Ureter (tissue), 1 donor: ENCODE data around the gene FHDC1. TPM values are rescaled to one million over a fixed set of nuclear protein-coding genes. Genes with fewer than 3 reads are reported as not detected.
"Not testable (repeated sequence)": the region's sequence is repeated elsewhere in the genome, so short reads cannot be mapped to it uniquely, and the experiment has no call there.

Experiments
- DNase-seq: peaks from one replicate; pipeline ENCODE4 v3.0.0-alpha.2; 2020; ENCODE audit warnings: low spot score
- total RNA-seq: library from RNA; stranded (reverse); gene quantifications from one replicate; pipeline ENCODE4 v1.2.4, GENCODE V29; 2023
- donor health status: DM: yes; HTN: yes; CAD: no.

The FHDC1 gene, protein sequence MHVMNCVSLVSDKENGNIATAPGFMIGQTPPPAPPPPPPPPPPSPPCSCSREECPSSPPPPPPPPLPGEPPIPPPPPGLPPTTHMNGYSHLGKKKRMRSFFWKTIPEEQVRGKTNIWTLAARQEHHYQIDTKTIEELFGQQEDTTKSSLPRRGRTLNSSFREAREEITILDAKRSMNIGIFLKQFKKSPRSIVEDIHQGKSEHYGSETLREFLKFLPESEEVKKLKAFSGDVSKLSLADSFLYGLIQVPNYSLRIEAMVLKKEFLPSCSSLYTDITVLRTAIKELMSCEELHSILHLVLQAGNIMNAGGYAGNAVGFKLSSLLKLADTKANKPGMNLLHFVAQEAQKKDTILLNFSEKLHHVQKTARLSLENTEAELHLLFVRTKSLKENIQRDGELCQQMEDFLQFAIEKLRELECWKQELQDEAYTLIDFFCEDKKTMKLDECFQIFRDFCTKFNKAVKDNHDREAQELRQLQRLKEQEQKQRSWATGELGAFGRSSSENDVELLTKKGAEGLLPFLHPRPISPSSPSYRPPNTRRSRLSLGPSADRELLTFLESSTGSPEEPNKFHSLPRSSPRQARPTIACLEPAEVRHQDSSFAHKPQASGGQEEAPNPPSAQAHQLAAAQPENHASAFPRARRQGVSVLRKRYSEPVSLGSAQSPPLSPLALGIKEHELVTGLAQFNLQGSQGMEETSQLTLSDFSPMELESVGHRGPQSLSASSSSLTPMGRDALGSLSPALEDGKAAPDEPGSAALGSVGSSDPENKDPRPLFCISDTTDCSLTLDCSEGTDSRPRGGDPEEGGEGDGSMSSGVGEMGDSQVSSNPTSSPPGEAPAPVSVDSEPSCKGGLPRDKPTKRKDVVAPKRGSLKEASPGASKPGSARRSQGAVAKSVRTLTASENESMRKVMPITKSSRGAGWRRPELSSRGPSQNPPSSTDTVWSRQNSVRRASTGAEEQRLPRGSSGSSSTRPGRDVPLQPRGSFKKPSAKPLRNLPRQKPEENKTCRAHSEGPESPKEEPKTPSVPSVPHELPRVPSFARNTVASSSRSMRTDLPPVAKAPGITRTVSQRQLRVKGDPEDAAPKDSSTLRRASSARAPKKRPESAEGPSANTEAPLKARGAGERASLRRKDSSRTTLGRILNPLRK
- 4.7 TPM for total RNA-seq

DNA sequence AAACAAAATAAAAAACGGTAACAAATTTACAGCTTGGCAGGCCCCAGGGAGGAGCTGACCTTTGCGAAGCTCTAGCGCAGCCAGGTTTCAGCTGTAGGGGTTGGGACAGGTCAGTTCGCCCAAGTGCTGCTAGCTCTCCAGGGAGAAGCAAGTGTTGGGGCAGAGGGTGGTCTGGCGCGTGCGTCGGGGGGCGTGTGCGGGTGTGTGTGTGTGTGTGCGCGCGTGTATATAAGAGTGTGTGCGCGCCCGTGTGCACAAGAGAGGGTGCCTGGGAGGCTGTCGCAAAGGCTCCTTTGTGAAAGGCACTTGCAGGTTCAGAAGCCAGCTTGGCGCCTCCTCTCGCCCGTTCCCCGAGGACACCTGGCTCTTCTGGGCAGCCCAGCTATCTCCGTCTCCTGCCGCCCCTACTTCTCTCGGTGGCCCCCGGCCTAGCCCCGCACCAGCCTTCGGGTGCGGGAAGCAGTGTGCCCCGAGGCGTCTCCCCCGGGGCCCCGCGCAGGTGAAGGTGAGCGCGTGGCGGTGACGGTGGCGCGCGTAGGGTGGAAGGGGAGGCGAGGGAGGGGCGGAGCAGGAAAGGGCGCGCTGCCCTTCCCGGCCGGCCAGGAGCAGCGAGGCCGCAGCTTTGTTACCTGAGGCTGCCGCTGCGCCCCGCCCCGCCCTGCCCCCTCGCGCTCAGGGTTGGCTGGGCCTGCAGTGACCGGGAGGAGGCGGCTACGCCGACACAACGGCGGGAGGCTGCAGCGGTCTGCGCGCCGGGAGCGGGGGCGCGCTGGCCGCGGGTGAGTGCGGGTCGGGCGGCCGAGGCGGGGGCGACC is at the start of gene FHDC1:
Gene FHDC1 (plus strand): TSS at position 693 of the 815 bp plus-strand sequence. CDS start 6,735 bp downstream, outside the sequence.
- DNase-seq = peak; percentile 70

DNA sequence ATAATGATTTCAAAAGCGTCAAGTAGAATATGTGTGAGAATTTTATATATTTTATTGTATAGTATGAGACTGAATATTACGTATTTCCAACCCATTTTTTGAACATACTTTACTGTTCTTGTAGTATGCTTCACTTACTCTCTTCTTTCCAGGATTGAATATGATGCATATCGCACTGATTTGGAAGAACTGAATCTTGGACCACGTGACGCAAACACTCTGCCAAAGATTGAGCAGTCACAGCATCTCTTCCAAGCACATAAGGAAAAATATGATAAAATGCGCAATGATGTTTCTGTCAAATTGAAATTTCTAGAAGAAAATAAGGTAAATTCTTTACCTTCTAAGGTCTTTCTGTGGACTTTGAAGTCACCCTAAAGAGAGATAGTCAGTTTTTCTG is 48.1 kb upstream of the FHDC1 start:
- DNase-seq = no peak

- DNase-seq = no peak
Observed at GRCh38 chr4:152892974-152893373, 43.1 kb upstream of the FHDC1 start.

DNA sequence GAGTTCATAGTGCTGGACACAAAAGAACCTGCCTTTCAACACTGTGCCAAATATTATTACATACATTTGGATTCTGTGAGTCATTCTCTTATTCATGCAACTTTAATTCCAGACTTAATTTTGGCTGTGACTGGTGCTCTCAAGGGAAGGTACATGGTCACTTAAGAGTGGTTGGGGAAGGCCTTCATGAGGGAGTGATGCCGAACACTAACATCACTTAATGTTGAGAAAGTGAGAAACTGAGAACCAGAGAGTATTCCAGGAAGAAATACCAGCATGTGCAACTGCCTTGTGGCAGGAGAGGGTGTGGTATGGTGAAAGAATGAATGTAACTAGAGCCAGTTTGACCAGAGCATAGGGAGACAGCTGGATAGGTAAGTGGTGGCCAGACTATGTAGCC is 41.5 kb upstream of the FHDC1 start:
- DNase-seq = no peak

DNA sequence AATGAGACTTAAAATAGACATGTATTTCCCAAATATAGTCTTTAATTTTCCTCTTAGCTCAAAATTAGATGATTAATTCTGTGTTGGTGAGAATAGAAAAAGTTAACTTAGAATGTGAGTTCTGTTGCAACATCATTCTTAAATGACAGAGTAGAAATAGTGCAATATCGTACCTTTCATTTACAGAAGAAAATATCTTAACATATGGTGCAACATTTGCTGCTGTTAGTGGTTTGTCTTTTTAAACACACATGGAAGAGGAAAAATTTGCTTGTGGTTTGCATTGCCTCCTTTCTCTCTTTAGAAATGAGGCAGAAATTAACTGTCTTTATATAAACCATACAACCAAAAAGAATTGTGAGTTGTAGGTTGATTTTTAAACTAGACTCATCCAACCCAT is 39.3 kb upstream of the FHDC1 start:
- DNase-seq = no peak

- DNase-seq = not testable (repeated sequence)
Observed at GRCh38 chr4:152898133-152898532, 38.0 kb upstream of the FHDC1 start.

DNA sequence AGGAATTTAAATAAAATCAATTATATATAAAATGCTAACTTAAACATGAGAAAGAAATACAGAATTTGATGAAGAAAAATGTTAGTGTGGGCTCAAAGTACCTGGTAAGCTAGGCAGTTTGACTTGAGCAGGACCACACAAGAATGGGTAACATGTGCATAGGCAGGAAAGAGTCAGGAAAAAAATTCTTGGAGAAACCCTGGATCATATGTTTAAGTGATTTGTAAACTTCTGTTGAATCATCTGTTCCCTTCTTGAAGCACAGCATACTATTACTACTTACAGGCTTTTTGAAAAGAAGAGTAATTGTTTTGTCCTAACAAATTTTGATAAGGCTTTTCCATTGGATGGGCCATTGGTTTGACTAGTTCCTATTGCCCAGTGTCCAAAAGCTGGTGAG is 37.5 kb upstream of the FHDC1 start:
- no peak for DNase-seq

GRCh38 chr4:152900395-152900794 is 35.7 kb upstream of the FHDC1 start:
- DNase-seq = no peak

DNA sequence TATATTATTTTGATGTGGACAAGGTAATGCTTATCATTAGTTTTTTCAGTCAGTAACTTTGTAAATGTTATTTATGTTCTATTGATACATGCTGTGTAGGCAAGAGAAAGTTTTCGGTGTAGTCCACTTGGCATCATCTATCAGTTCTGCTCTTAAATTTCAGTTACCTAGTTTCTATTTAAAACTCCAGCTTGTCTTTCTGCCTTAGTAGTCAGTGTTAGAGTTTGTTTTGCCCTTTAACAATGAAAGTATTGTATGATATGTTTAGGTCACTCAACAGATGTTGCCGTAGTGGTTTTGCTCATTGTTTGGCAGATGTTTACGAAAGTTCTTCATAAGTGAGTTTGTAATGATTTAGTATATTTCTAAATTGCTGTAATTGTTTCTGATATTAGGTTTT is 34.9 kb upstream of the FHDC1 start:
- no peak for DNase-seq

DNA sequence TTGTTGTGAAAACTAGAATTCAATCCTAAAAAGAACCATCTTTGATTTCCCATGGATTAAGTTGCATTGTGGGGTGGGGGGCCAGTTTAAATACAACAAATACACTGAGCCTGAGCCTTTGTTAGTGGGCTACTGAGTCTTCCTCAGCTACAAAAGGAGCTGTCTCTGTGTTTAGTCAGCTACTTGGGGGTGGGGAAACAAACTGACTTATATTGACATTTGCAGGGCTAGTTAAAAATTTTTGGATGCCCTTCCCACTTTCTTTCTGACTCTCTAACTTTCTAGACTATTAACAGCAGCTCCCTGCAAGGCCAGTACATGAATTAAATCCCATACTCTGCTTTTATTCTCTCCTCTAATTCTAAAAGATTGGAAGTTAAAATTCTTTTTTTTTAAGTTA is 32.5 kb upstream of the FHDC1 start:
- DNase-seq = no peak

DNA sequence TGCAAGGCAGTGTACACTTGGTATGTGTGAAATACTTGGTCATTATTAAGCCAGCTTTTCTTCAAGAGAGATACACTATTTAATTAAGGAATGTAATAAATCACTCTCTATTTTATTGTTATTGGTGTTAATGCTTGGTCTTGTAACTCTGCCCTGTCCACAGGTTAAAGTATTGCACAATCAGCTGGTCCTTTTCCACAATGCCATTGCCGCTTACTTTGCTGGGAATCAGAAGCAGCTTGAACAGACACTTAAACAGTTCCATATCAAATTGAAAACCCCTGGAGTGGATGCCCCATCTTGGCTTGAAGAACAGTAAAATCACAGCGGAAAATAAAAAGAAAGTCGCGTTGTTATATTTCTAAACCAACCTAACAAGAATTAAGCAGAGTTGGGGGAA is 26.2 kb upstream of the FHDC1 start:
- no peak for DNase-seq

- DNase-seq = no peak
Observed at GRCh38 chr4:152910521-152910920, 25.6 kb upstream of the FHDC1 start.

DNA sequence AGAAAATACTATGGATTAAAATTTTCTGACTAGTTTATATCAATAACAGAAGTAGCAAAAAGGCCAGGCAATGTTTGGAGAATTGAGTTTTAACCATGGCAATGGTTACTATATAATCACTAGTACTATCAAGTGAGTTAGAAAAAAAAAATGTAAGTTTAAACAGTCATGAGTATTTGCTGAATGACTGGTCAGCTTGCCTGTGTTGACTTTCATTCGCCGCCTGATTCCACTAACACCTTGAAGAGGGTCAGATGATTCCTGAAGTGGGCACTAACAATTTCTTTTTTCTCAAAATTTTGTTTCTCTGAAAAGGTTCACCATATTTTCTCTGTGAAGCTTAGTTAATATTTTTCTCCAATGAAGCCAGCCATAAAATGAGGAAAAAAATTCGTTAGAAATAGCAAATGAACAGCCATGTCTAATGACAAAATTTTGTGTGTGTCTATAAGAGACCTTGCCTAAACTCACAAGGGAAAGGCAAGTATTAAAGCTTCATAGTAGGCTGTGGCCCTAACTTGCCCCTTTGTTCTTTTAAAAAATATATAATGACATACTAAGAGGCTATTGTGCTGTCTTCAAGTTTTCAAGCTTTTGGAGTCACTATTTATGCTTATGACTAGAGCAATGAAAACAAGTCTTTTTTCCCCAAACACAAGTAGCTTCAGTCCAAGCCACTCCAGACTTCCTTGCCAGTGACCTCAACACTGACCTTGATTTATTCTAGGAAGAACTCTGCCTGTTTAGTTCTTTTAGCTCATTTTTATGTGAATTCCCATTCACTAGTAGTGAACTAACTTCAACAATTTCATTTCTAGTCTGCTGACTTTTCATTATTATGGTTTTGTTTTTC is 18.4 kb upstream of the FHDC1 start:
- DNase-seq = no peak

- no peak for DNase-seq
Observed at GRCh38 chr4:152919826-152920225, 16.3 kb upstream of the FHDC1 start.

DNA sequence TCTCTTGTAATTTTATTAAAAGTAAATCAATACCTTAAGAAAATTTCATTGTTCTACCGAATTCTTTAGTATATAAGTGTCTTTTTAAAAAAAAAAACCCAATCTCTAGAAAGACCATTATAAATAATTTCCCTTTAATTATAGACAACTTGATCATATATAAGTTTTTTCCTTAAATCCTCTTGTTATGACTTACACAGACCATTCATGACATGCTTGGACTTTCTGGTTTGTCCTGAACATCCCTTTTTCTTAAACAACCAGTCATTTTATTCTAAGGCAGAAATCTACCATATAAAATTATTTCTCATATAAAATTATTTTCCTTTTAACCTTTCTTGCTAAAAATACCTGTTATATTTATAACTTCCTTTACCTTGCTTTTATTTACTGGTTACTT is 15.4 kb upstream of the FHDC1 start:
- no peak for DNase-seq

DNA sequence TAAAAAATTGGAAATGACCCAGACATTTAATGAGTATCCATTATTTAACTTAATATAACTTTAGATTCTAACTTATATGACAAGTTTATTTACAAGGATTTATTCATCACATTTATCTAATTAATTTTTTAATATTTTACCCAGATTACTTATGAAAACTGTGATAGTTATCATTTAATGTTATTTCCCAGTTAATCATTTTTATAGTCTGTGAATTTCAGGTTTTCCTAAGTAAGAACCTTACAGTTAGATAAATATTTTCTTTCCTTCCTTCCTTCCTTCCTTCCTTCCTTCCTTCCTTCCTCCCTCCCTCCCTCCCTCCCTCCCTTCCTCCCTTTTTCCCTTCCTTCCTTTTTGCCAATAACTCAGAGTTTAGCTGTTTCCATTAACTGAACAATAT is 14.8 kb upstream of the FHDC1 start:
- DNase-seq = no peak

GRCh38 chr4:152925851-152926250 is 10.3 kb upstream of the FHDC1 start:
- DNase-seq = no peak

GRCh38 chr4:152926959-152927358 is 9.2 kb upstream of the FHDC1 start:
- no peak for DNase-seq

- no peak for DNase-seq
Observed at GRCh38 chr4:152927737-152928136, 8.4 kb upstream of the FHDC1 start.

- DNase-seq = no peak
Observed at GRCh38 chr4:152928286-152928685, 7.8 kb upstream of the FHDC1 start.

DNA sequence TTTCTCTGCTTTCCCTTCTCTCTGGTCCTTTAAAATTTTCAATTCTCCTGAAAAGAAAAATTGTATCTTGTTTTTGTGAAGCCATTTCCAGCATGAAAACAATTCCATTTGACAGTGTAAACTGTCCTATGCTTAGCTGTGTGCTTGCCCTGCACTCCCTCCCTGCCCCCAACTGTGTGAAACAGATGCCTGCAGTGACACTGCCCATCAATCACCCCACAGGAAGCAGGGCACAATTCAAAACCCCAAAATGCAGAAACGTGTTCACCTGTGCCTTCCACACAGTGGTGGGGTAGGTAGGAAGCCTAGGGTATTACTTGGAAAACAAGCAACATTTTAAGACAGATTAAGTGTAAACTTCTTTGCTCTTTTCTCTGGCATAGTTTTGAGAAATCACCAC is 6.2 kb upstream of the FHDC1 start:
- no peak for DNase-seq
